Skin of body (tissue), 2 donors: ENCODE results near the gene GOT1. TPM values are rescaled to one million over a fixed set of nuclear protein-coding genes. Genes with fewer than 3 reads are reported as not detected.
A peak's percentile ranks its signal among the peaks of the same experiment; 100 is the strongest.

Experiments
- DNase-seq: peaks from one replicate; lab custom pipeline; 2025; lab: John Stamatoyannopoulos, UW
- total RNA-seq: library from RNA; depleted of rRNA; stranded (reverse); fragments of >200 nt; gene quantifications from one replicate; pipeline ENCODE4 v1.2.3, GENCODE V29; 2014

GOT1 gene
- total RNA-seq, 1 donor from 2014 or later, result 15.2 TPM

- no peak for DNase-seq
Measured at GRCh38 chr10:99395750-99396445, 34.5 kb downstream of the GOT1 start.

DNA sequence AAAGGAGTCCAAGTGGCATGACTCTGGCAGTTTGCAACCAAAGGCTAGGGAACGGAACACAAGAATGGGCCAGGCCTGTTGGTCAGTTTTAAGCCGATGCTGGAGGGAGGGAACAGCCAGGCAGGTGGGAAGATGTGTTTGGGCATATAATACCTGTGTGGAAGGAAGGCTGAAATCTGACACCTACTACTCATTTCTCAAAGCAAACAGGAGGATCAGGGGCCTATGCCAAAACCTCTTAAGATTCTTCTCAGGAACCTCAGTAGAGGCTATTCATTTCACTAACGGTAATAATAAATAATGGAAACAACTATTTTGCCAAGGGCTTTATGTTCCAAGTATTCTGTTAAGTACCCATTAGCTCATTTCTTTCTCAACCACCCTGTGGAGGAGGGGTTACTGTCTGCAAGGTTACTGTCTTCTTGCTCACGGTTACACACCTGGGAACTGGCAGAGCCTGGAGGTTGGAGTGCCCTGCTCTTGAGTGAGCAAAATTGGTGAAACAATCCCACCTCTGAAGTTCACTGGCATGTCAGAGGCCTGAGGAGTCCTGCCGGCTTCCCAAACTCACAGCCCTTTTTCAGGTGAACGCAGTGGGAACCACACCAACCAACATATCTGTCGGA, 35.5 kb downstream of the GOT1 start:
- no peak for DNase-seq

DNA sequence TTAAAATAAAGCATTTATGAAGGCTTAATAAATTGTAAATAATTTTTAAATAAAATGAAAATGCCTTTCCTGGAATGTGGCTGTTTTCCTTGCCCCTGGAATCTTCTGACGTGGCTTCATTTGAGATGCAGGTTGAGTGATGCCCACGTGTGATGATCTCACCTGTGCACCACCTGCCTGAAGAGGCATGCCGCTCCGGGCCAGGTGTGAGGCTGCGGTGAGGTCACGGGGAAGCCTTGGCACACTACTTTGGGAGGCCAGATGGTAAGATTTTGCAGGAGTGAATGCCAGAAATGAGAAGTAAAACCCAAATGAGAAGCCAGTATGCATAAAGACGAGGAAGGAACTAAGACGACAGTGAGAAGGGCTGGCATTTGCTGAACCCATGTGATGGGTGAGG, 36.2 kb downstream of the GOT1 start:
- DNase-seq, result no peak

DNA sequence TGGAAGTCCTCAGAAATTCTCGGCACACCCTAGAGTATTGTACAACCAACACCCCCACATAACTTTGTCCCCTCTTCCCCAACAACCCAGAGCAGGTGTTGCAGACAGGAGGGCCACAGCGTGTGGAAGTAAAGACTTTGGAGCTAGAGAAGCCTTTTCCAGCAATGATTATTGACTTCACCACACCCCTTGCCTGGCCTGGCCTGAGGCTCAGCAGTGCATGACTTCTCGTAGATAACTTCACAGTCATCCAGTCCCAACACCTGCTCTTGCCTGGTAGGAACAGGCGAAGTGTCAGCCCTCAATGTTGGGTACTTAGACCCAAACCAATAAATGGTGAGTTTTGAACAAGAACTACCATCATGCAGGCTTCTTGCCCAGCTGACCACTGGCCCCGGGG, 36.7 kb downstream of the GOT1 start:
- no peak for DNase-seq

- no peak for DNase-seq
Measured at GRCh38 chr10:99393036-99393435, 37.4 kb downstream of the GOT1 start.

GRCh38 chr10:99391346-99391745, 39.1 kb downstream of the GOT1 start:
- no peak for DNase-seq

DNA sequence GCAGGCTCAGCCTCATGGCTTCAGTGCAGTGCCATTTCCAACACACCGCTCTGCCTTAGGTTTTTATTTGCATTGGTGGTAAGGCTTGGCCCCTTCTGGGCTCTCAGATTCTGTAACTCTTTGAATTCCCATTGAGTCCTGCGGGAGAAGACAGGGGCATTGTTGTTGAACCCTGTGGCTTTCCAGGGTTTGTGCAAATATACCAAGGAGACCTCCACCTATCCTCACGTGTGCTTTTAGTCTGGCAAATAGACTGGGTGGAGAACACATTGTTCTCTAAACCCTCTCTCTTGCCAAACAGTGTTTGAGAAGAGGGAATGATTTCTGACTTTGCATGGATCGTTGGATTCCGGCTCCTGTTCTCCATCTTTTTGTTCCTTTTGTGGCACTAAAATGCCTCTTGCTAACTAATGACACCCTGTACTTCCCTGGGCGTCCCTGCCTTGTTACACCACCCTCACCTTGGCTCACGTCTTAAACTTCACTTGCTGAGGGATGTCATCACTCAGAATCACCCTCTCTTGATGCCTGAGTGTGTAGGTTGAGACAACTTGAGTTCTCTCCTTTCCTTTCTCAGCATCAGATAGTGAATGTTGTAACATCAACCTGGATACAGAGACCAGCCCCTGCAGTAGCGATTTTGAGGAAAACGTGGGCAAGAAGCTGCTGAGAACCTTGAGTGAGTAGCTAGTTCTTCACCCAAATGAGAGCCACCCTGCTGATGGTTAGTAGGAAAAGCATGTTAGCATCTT, 40.5 kb downstream of the GOT1 start:
- no peak for DNase-seq

- no peak for DNase-seq
Measured at GRCh38 chr10:99387541-99387940, 42.9 kb downstream of the GOT1 start.

GRCh38 chr10:99387071-99387470, 43.4 kb downstream of the GOT1 start:
- DNase-seq, result no peak

DNA sequence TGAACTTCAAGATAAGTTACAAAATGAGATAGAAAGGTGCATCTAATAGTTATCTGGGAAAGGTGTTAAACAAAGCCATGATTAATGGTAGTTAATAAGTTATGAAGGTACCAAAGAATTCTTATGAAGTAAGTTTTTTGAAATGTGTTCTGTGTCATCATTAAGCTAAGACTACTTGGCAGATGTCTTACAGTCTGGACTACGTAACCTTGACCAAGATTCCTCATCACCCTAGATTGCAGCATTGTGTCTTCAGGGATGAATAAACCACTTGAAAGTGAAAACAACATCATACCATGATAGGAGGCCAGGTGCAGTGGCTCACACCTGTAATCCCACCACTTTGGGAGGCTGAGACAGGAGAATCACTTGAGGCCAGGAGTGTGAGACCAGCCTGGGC, 48.2 kb downstream of the GOT1 start:
- no peak for DNase-seq

DNA sequence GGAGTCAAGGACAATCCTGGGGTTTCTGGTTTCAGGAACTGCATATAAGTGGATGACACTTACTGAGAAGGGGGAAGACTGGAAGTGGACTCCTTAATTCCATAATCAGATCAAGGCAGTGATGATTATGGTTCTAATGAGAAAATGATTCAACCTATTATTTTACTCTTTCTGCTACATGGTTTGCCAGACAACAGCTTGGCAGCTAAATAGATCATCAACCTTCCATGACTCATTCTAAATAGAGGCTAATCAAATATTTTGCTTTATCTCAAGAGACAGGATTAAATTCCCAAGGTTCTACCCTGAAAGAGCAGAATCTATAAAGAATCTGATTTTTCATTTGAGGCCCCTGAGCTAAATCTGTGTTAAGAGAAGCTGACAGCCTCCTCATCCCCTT, 55.0 kb downstream of the GOT1 start:
- no peak for DNase-seq

GRCh38 chr10:99374972-99375371, 55.5 kb downstream of the GOT1 start:
- no peak for DNase-seq

GRCh38 chr10:99374526-99374925, 55.9 kb downstream of the GOT1 start:
- DNase-seq, result no peak

- DNase-seq, result no peak
Measured at GRCh38 chr10:99372546-99373271, 57.7 kb downstream of the GOT1 start.

DNA sequence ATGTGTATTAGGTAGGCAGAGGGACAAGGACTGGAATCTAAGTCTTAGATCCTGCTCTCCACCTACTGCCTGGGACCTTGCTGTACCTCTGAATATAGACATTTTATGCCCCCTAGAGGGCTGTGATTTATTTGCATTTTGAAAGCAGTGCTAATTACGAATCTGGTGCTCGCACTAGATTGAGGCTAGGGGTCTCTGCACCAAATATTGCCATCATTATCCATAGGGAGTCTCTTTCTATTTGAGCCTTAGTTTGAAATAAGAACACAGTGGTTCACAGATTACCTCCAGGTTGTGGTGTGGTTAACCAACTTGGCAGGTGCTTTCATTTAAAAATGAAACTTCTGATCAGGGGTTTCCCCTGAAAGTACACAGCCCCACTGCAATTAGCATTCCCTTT, 59.4 kb downstream of the GOT1 start:
- no peak for DNase-seq

- no peak for DNase-seq
Measured at GRCh38 chr10:99369551-99369950, 60.9 kb downstream of the GOT1 start.

DNA sequence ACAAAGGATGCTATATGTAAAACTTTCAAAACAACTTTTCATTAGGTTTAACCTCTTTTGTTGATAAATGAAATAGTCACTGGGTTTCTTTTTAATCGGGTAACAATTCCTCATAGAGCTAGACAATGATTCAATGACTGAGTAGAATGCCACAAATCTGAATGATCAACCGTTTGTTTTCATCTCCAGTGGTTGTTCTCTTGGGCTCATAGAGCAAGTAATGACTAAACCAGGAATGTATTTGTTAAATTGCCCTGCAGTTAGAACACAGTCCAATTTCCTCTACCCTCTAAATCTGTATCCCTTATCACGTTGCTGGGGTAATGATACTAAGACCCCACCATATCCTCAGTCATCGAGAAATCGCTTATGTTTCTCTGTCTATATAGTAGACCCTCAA, 61.3 kb downstream of the GOT1 start:
- no peak for DNase-seq

DNA sequence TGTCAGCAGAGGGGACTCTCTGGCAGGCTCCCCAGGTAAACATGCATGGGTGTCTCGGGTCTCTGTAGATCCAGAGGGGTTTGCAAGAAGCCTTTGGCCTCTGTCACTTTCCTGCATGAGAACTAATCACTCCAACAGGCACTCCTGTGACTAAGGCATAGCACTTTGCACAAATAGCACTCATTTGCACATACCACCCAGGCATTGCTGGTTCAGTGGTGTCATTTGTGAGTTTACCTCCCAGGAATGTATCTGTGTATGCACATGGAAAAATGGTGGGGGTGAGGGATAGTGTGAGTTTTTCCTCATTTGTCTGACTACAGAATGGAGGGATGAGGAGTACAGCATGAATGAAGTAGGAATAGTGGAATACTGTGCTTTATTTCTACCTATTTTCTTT, 61.8 kb downstream of the GOT1 start:
- DNase-seq, result no peak

DNA sequence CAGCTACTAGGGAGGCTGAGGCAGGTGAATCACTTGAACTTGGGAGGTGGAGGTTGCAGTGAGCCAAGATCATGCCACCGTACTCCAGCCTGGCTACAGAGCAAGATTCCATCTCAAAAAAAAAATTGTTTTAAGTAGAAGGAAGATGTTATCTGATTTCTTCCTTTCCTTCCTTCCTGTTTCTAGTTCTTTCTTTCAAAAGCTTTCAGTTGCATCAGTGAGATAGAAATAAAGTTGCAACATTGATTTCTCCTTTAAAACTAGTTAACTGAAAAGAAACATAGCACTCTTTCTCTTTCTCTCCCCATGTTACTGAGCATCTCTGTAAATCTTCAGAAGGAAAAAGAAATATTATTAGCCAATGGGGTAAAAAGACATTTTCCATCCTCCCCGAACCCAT, 63.8 kb downstream of the GOT1 start:
- DNase-seq, result no peak

GRCh38 chr10:99365736-99366135, 64.7 kb downstream of the GOT1 start:
- DNase-seq, result peak; percentile 34

DNA sequence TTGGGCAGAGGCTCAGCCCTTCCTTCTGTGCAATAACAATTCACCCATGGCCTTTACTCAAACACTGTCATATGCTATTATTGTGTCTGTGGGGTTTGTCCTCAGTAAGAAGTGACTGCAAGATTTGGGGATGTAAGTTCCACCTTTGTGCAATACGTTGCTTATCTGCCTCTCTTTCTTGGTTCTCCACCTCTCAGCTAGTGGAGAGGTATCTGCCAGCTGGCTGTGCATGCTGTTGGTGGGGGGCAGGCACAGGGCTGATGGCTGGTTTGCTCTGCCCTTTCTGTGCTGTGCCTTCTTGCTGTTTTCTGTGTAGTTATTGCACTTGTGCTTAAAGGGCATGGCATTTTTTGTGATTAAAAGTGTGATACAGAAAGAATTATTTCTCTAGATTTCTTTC, 65.1 kb downstream of the GOT1 start:
- no peak for DNase-seq

- DNase-seq, result peak; percentile 54
Measured at GRCh38 chr10:99364125-99364524, 66.3 kb downstream of the GOT1 start.
